HepG2 (cell line): ENCODE results near the gene PDE4C. TPM values are rescaled to one million over a fixed set of nuclear protein-coding genes. Genes with fewer than 3 reads are reported as not detected.

Experiments
- ATAC-seq: fragments of 200-7000 bp; cut with Tn5 transposase; 3 replicates; pipeline ENCODE4 v1.9.1; 2020; ENCODE audit warnings: mild to moderate bottlenecking, moderate library complexity
- BruUV-seq: library from RNA; stranded (reverse); fragments of 400-500 nt; replicated peaks from 2 replicates; lab custom pipeline; 2021; lab: Mats Ljungman, UMichigan
- CTCF ChIA-PET: fragments of 300-600 bp; formaldehyde crosslinking; extraction: SDS; loops from one replicate; lab custom pipeline; 2021; ENCODE audit warnings: low total read pairs, inconsistent platforms, low intra/inter-chr PET ratio; lab: Yijun Ruan, JAX
- POLR2A ChIA-PET: fragments of 350-600 bp; sonication (Branson Sonifier 250); formaldehyde crosslinking; loops from one replicate; lab custom pipeline; 2020; ENCODE audit warnings: antibody characterized with exemption, inconsistent platforms; lab: Yijun Ruan, JAX
- DNase-seq: peaks from one replicate; pipeline ENCODE4 v3.0.0-alpha.2; 2015; ENCODE audit warnings: low spot score
- FAIRE-seq: peaks from 3 replicates; lab custom pipeline; 2011; peaks lifted over from hg19 to GRCh38; lab: Jason Lieb, UNC
- H2AFZ ChIP-seq: one replicate; pipeline ENCODE4 v1.6.1; 2011; ENCODE audit warnings: low read length, inconsistent platforms
- H3K27ac ChIP-seq: fragments of 300-600 bp; 3 replicates; pipeline ENCODE4 v1.8.0; 2011; ENCODE audit warnings: mixed run types, mild to moderate bottlenecking, mixed read lengths, low read length, inconsistent platforms; ENCODE audit not compliant: insufficient read depth; ENCODE audit errors: extremely low read length
- H3K27me3 ChIP-seq, 2 experiments: fragments of 200-600 bp in 1 of 2; 2 replicates in 1 of 2; 3 replicates in 1 of 2; pipeline versions ENCODE4 v1.6.0 to v1.8.0; 2011; ENCODE audit warnings: low read length in 2 of 2, mild to moderate bottlenecking in 2 of 2, moderate library complexity in 2 of 2, inconsistent platforms in 1 of 2; ENCODE audit not compliant: insufficient read depth in 2 of 2, control insufficient read depth in 1 of 2
- H3K36me3 ChIP-seq, 2 experiments: fragments of 200-600 bp in 1 of 2; replicated peaks in 1 of 2; 2 replicates in 1 of 2; 3 replicates in 1 of 2; pipeline versions ENCODE4 v1.5.1 to v1.8.0; 2011; ENCODE audit warnings: low read length in 2 of 2, inconsistent platforms in 1 of 2; ENCODE audit not compliant: insufficient read depth in 2 of 2, control insufficient read depth in 1 of 2
- H3K4me1 ChIP-seq: 2 replicates; pipeline ENCODE4 v1.5.1; 2012; ENCODE audit warnings: low read length, inconsistent platforms; ENCODE audit not compliant: insufficient read depth
- H3K4me2 ChIP-seq: 2 replicates; pipeline ENCODE4 v1.6.0; 2011; ENCODE audit warnings: low read depth, low read length, inconsistent platforms
- H3K4me3 ChIP-seq, 3 experiments: fragments of 200-600 bp in 1 of 3; sonication (generic), shearing (Covaris generic) in 1 of 3; replicated peaks in 1 of 3; 2 replicates each; pipeline ENCODE4 v1.5.1; 2011 to 2016; ENCODE audit warnings: low read length in 3 of 3, inconsistent platforms in 2 of 3, low read depth in 2 of 3, mild to moderate bottlenecking in 2 of 3, control low read depth in 1 of 3, mixed read lengths in 1 of 3; ENCODE audit not compliant: insufficient read depth in 1 of 3
- H3K79me2 ChIP-seq: one replicate; pipeline ENCODE4 v1.6.1; 2011; ENCODE audit warnings: low read length, inconsistent platforms; ENCODE audit not compliant: insufficient read depth
- H3K9ac ChIP-seq: 2 replicates; pipeline ENCODE4 v1.6.0; 2011; ENCODE audit warnings: mild to moderate bottlenecking, low read depth, low read length, inconsistent platforms; ENCODE audit not compliant: insufficient read depth
- H3K9me3 ChIP-seq: 2 replicates; pipeline ENCODE4 v1.5.1; 2012; ENCODE audit warnings: mild to moderate bottlenecking, low read length
- H4K20me1 ChIP-seq: 2 replicates; pipeline ENCODE4 v1.6.0; 2011; ENCODE audit warnings: inconsistent platforms, mild to moderate bottlenecking, low read length, moderate library complexity; ENCODE audit not compliant: insufficient read depth
- KLF16 ChIP-seq, 2 experiments: sonication (generic) in 1 of 2; formaldehyde crosslinking in 1 of 2; IDR thresholded peaks; 2 replicates each; pipeline versions ENCODE4 v1.6.1 to v1.8.0; 2016 to 2023; ENCODE audit warnings: missing genetic modification reagents in 2 of 2, missing compliant biosample characterization in 1 of 2
- MBNL3 ChIP-seq: fragments of 250-450 bp; sonication (Bioruptor Pico); conservative IDR thresholded peaks from 2 replicates; pipeline ENCODE4 v1.8.0; 2022; ENCODE audit warnings: mild to moderate bottlenecking, inconsistent platforms
- REXO4 ChIP-seq: sonication (generic); formaldehyde crosslinking; IDR thresholded peaks from 2 replicates; pipeline ENCODE4 v1.8.0; 2022; ENCODE audit warnings: missing genetic modification reagents, mild to moderate bottlenecking, borderline replicate concordance
- TBX2 ChIP-seq: sonication (generic); formaldehyde crosslinking; IDR thresholded peaks from 2 replicates; pipeline ENCODE4 v1.5.0; 2020; ENCODE audit warnings: missing genetic modification reagents, mild to moderate bottlenecking, borderline replicate concordance
- WIZ ChIP-seq: sonication (generic); formaldehyde crosslinking; IDR thresholded peaks from 2 replicates; pipeline ENCODE4 v1.5.1; 2020; ENCODE audit warnings: mild to moderate bottlenecking, missing genetic modification reagents
- ZFP36L1 ChIP-seq: sonication (generic); formaldehyde crosslinking; IDR thresholded peaks from 2 replicates; pipeline ENCODE4 v1.8.0; 2022; ENCODE audit warnings: mild to moderate bottlenecking, missing genetic modification reagents, moderate library complexity
- ZFP41 ChIP-seq: sonication (generic); formaldehyde crosslinking; IDR thresholded peaks from 2 replicates; pipeline ENCODE4 v1.4.0; 2020; ENCODE audit warnings: mild to moderate bottlenecking, missing genetic modification reagents, borderline replicate concordance
- ZKSCAN1 ChIP-seq: fragments of 150-350 bp; IDR thresholded peaks from 2 replicates; pipeline ENCODE4 v1.6.1; 2014; ENCODE audit warnings: low read length
- ZNF260 ChIP-seq: sonication (generic); formaldehyde crosslinking; IDR thresholded peaks from 2 replicates; pipeline ENCODE4 v1.4.0; 2020; ENCODE audit warnings: missing genetic modification reagents, low read depth, mild to moderate bottlenecking, borderline replicate concordance
- ZNF724P ChIP-seq: sonication (generic); formaldehyde crosslinking; IDR thresholded peaks from 2 replicates; pipeline ENCODE4 v1.8.0; 2022; ENCODE audit warnings: missing genetic modification reagents, borderline replicate concordance
- ZNF775 ChIP-seq: sonication (generic); formaldehyde crosslinking; IDR thresholded peaks from 2 replicates; pipeline ENCODE4 v1.4.0; 2020; ENCODE audit warnings: missing genetic modification reagents, mild to moderate bottlenecking, moderate library complexity, borderline replicate concordance
- WGBS: methylation state at CpG from one replicate; pipeline ENCODE4 v1.1.6; 2017; ENCODE audit warnings: low lambda C conversion rate; 5-methylcytosine and 5-hydroxymethylcytosine counted together
- in situ Hi-C: cut with HindIII; loops from 2 replicates; pipeline ENCODE4 v1.10.0; 2017; ENCODE audit warnings: low pct_unique_long_range_greater_than_20kb; ENCODE audit not compliant: extremely low pct_ligation_motif_present
- intact Hi-C: fragments of 100-400 bp; cut with micrococcal nuclease; formaldehyde crosslinking; loops from one replicate; pipeline ENCODE4 v1.10.0; 2022; ENCODE audit not compliant: unreplicated experiment
- polyA plus RNA-seq, 8 experiments: library from polyadenylated mRNA; depleted of rRNA in 3 of 8; stranded (reverse) in 7 of 8; unstranded in 1 of 8; fragments of >200 nt; fragmentation: Illumina TruSeq in 4 of 8; extraction: Trizol in 4 of 8; gene quantifications; 2 replicates each; pipeline versions ENCODE4 v1.2.1 to v1.2.3, GENCODE V29; 2011 to 2016; ENCODE audit warnings: low read depth in 4 of 8, missing spikeins in 1 of 8, mixed read lengths in 1 of 8; ENCODE audit not compliant: insufficient read depth in 1 of 8
- total RNA-seq, 5 experiments: library from RNA; depleted of rRNA; stranded (reverse); fragments of >200 nt; fragmentation: Illumina TruSeq; extraction: Trizol; gene quantifications; 2 replicates each; pipeline ENCODE4 v1.2.3, GENCODE V29; 2016; ENCODE audit warnings: low read depth in 1 of 5
- TF ChIP-seq, protein P1 (sequence below): IDR thresholded peaks from 2 replicates; pipeline ENCODE4 v1.6.1; 2016
- TF ChIP-seq, protein P2 (sequence below): sonication (generic); formaldehyde crosslinking; IDR thresholded peaks from 2 replicates; pipeline ENCODE4 v1.4.0; 2020; ENCODE audit warnings: mild to moderate bottlenecking, missing genetic modification reagents, borderline replicate concordance
- TF ChIP-seq, protein P3 (sequence below), 2 experiments: fragments of 450-650 bp in 1 of 2; sonication (generic) in 1 of 2; formaldehyde crosslinking; IDR thresholded peaks; 2 replicates each; pipeline versions ENCODE4 v1.5.0 to v1.8.0; 2020 to 2022; ENCODE audit warnings: mild to moderate bottlenecking in 1 of 2, missing genetic modification reagents in 1 of 2

Gene PDE4C
- total and polyA plus RNA-seq, 2 of the 13 experiments (the other 11 are each of a cell fraction or from before 2014, with no cell fraction given) = 1.4 to 14.0 TPM

GRCh38 chr19:18203408-18203862, 22.8 kb downstream of the PDE4C start (continued):
- TF ChIP-seq KLF16 (CRISPR knock-in tag; IDR thresholded peaks at IDR 0.05) = no peak
- TF ChIP-seq ZKSCAN1 = no peak
- peak; percentile 85; the same call in 1 of the 2 replicates for TF ChIP-seq ZFP41 (CRISPR knock-in tag)
- TF ChIP-seq WIZ (CRISPR knock-in tag) = no peak

DNA sequence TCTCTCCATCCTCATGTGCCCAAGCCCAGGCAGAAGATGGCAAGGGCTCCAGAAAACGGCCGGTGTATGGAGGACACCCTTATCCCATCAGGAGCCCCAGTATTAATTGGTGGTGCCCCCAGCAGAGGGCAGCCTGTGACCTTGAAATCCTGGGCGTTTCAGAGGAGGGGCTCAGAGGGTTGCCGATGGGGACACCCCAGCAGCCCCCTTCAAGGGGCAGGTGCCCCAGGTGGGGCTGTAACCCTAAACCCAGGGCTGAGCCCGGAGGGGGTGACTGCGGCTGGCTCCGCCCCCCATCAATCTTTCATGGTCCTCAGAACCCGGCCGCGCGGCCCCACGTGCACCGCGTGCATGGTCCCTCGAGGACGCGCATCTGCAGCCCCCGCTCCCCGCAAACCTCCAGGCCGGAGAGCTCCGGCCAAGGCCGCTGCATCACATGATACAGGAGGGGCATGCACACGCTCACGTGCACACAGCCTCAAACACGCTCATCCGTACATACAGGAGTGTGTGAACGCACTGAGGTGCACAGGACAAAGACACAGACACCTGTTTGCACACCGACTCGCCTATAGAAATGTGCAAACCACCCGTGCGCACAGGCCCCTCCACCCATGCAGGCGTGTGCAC, 23.3 kb downstream of the PDE4C start:
- Histone ChIP-seq H3K27ac (peak overlapping the region; percentile 39), H3K4me3 (peak overlapping the region; percentile 67 to 94 (median 83)), H3K4me1 (peaks cover 13% of the 10 kb centered on the region), H3K79me2 (no peaks in the 10 kb centered on the region), H3K27me3 (no peaks in the 10 kb centered on the region), H3K4me2 (peak overlapping the region; percentile 98), H3K9me3 (no peaks in the 10 kb centered on the region), H3K36me3 (peaks cover 6 to 10% of the 10 kb centered on the region in 2 experiments; a peak in 3 of 5 replicates), H4K20me1 (no peaks in the 10 kb centered on the region), H2AFZ (no peak overlapping the region), H3K9ac (peak overlapping the region; percentile 63)
- intact Hi-C loops (loop anchor here (5.0 kb wide), 1 partner anchor 119 kb away; the partner anchor contains the start of gene LSM4), in situ Hi-C loops (loop anchor here (10.0 kb wide), 1 partner anchor 212 kb away; the partner anchor contains the start of gene SSBP4)
- FAIRE-seq (no peak), ATAC-seq (peak; percentile 8; the same call in 2 of the 3 replicates), DNase-seq (no peak)
- WGBS = 28% methylated on average over 11 of the region's 32 CpGs
- BruUV-seq = no TSS peak
- POLR2A ChIA-PET = interaction anchor here (0.7 to 4.0 kb wide), 5 partner anchors 10 to 183 kb away, joined by 3 to 27 read pairs (median 7); partner anchors contain the start of genes GDF15, JUND and MPV17L2
- CTCF ChIA-PET = no interaction called here
- TF ChIP-seq ZFP36L1 (CRISPR knock-in tag) = no peak
- TF ChIP-seq, protein P1, sequence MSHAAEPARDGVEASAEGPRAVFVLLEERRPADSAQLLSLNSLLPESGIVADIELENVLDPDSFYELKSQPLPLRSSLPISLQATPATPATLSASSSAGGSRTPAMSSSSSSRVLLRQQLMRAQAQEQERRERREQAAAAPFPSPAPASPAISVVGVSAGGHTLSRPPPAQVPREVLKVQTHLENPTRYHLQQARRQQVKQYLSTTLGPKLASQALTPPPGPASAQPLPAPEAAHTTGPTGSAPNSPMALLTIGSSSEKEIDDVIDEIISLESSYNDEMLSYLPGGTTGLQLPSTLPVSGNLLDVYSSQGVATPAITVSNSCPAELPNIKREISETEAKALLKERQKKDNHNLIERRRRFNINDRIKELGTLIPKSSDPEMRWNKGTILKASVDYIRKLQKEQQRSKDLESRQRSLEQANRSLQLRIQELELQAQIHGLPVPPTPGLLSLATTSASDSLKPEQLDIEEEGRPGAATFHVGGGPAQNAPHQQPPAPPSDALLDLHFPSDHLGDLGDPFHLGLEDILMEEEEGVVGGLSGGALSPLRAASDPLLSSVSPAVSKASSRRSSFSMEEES (CRISPR knock-in tag) = peak; percentile 49; the same call in 1 of the 2 replicates
- no peak for TF ChIP-seq MBNL3 (CRISPR knock-in tag)
- 0 out of 2 replicates have a peak, but pooled peaks have one; percentile 37 for TF ChIP-seq ZNF724P
- no peak for TF ChIP-seq ZNF260 (CRISPR knock-in tag)
- TF ChIP-seq, protein P2, sequence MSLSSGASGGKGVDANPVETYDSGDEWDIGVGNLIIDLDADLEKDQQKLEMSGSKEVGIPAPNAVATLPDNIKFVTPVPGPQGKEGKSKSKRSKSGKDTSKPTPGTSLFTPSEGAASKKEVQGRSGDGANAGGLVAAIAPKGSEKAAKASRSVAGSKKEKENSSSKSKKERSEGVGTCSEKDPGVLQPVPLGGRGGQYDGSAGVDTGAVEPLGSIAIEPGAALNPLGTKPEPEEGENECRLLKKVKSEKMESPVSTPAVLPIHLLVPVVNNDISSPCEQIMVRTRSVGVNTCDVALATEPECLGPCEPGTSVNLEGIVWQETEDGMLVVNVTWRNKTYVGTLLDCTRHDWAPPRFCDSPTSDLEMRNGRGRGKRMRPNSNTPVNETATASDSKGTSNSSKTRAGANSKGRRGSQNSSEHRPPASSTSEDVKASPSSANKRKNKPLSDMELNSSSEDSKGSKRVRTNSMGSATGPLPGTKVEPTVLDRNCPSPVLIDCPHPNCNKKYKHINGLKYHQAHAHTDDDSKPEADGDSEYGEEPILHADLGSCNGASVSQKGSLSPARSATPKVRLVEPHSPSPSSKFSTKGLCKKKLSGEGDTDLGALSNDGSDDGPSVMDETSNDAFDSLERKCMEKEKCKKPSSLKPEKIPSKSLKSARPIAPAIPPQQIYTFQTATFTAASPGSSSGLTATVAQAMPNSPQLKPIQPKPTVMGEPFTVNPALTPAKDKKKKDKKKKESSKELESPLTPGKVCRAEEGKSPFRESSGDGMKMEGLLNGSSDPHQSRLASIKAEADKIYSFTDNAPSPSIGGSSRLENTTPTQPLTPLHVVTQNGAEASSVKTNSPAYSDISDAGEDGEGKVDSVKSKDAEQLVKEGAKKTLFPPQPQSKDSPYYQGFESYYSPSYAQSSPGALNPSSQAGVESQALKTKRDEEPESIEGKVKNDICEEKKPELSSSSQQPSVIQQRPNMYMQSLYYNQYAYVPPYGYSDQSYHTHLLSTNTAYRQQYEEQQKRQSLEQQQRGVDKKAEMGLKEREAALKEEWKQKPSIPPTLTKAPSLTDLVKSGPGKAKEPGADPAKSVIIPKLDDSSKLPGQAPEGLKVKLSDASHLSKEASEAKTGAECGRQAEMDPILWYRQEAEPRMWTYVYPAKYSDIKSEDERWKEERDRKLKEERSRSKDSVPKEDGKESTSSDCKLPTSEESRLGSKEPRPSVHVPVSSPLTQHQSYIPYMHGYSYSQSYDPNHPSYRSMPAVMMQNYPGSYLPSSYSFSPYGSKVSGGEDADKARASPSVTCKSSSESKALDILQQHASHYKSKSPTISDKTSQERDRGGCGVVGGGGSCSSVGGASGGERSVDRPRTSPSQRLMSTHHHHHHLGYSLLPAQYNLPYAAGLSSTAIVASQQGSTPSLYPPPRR (CRISPR knock-in tag) = no peak
- TF ChIP-seq ZNF775 (CRISPR knock-in tag) = no peak
- TF ChIP-seq TBX2 (CRISPR knock-in tag) = no peak
- TF ChIP-seq, protein P3, sequence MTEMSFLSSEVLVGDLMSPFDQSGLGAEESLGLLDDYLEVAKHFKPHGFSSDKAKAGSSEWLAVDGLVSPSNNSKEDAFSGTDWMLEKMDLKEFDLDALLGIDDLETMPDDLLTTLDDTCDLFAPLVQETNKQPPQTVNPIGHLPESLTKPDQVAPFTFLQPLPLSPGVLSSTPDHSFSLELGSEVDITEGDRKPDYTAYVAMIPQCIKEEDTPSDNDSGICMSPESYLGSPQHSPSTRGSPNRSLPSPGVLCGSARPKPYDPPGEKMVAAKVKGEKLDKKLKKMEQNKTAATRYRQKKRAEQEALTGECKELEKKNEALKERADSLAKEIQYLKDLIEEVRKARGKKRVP (CRISPR knock-in tag; IDR thresholded peaks at IDR 0.05) = no peak
- no peak for TF ChIP-seq REXO4 (CRISPR knock-in tag)
